OCI-LY3 (cell line): ENCODE data around the gene AFF2.

Experiments used
- CTCF ChIP-seq: fragments of 200-600, 300-600 bp; sonication (generic); IDR thresholded peaks from 2 replicates; pipeline ENCODE4 v1.5.1; 2014; ENCODE audit warnings: antibody characterized with exemption, low read length, low read depth
- EZH2phosphoT487 ChIP-seq: fragments of 200-600 bp; shearing (Covaris generic); IDR thresholded peaks from 2 replicates; pipeline ENCODE4 v1.6.1; 2018; ENCODE audit warnings: antibody characterized with exemption, mixed run types, low read depth

DNA sequence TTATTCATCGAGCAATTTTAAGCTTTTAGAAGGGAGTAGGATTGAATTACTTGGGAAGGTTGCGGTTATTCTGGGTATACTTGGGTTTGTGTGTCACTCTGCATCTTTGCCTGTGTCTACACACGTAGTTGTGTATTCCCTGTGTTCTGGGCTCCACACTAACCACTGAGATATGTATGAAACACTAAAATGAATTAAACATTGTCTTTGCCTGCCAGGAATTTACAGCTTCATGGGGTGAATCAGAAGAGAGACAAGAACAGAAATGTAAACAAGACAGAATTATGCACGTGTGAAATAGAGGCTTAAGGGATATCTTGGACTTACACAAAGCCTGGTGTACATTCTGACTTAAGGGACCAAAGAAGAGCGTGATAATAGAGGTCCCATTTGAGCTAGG lies 228.5 kb downstream of the AFF2 start:
- TF ChIP-seq CTCF (no peak), EZH2phosphoT487 (no peak)
